MG63 (cell line): ENCODE data around the gene HMG20A. TPM values are rescaled to one million over a fixed set of nuclear protein-coding genes. Genes with fewer than 3 reads are reported as not detected.

Experiments
- DNase-seq: peaks from one replicate; pipeline ENCODE4 v3.0.0-alpha.2; 2020
- H3K27me3 ChIP-seq: fragments of 250-450 bp; sonication (Bioruptor Pico); 2 replicates; pipeline ENCODE4 v1.5.1; 2020; ENCODE audit warnings: mild to moderate bottlenecking, moderate library complexity
- H3K36me3 ChIP-seq: fragments of 250-450 bp; sonication (Bioruptor Pico); 2 replicates; pipeline ENCODE4 v1.5.1; 2020; ENCODE audit warnings: mild to moderate bottlenecking, moderate library complexity
- H3K4me3 ChIP-seq: fragments of 250-450 bp; sonication (Bioruptor Pico); 2 replicates; pipeline ENCODE4 v1.5.1; 2020; ENCODE audit warnings: mild to moderate bottlenecking, moderate library complexity
- H3K9me3 ChIP-seq: fragments of 250-450 bp; sonication (Bioruptor Pico); 2 replicates; pipeline ENCODE4 v1.5.1; 2020; ENCODE audit warnings: mild to moderate bottlenecking, moderate library complexity
- total RNA-seq: library from RNA; depleted of rRNA; stranded (reverse); fragments of >200 nt; shearing (Covaris generic); gene quantifications from 2 replicates; pipeline ENCODE4 v1.2.3, GENCODE V29; 2014; ENCODE audit warnings: low replicate concordance

HMG20A gene
- total RNA-seq, 1 experiment from 2014 or later: 6.8 TPM

- Histone ChIP-seq H3K4me3 (no peak overlapping the region), H3K36me3 (no peaks in the 10 kb centered on the region), H3K27me3 (no peaks in the 10 kb centered on the region), H3K9me3 (no peaks in the 10 kb centered on the region; the same call in 1 of the 2 replicates)
- peak; percentile 54 for DNase-seq
Measured at GRCh38 chr15:77497942-77498361, 77.3 kb downstream of the HMG20A start.

DNA sequence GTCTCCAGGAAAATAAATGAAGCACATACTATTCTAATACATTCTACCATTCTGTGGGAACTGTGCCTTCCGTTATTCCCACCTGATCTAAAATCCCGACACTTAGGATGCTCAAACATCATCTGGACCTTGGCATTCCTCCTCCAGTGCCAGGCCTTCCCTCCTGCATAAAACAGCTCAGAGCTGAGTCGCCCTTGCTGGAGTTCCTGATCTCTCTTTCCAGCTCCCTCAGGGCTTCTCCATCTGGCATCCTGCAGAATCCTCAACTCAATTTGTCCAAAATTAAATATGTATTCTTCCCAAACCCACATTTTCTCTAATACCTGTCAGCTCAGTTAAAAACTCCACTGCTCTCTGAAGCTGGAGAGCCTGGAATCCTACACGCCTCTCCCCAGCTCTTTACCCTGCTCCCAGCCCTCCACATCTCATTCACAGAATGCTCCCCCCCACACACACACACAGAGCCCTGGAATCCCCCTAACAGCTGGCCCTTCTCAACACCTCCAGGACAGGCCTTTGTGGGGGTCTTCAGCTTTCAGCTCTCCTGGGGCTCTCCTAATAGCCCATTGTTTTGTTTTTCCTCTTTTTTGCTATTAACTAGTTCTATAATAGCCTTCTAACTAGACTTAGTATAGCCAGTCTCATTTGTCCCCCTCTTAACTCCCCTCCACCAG is 78.5 kb downstream of the HMG20A start:
- DNase-seq: peak; percentile 69
- H3K36me3 ChIP-seq: no peaks in the 10 kb centered on the region
- H3K9me3 ChIP-seq: no peaks in the 10 kb centered on the region; the same call in 1 of the 2 replicates
- H3K27me3 ChIP-seq: no peaks in the 10 kb centered on the region
- no peak overlapping the region for H3K4me3 ChIP-seq

- Histone ChIP-seq H3K9me3 (no peaks in the 10 kb centered on the region; the same call in 1 of the 2 replicates), H3K27me3 (no peaks in the 10 kb centered on the region), H3K4me3 (no peak overlapping the region), H3K36me3 (no peaks in the 10 kb centered on the region)
- no peak for DNase-seq
Measured at GRCh38 chr15:77500989-77501388, 80.3 kb downstream of the HMG20A start.

- Histone ChIP-seq H3K27me3 (no peaks in the 10 kb centered on the region), H3K9me3 (no peaks in the 10 kb centered on the region; the same call in 1 of the 2 replicates), H3K4me3 (no peak overlapping the region), H3K36me3 (no peaks in the 10 kb centered on the region)
- DNase-seq: no peak
Measured at GRCh38 chr15:77502379-77503095, 81.8 kb downstream of the HMG20A start.

- DNase-seq: no peak
- Histone ChIP-seq H3K9me3 (no peaks in the 10 kb centered on the region; the same call in 1 of the 2 replicates), H3K4me3 (no peak overlapping the region), H3K36me3 (no peaks in the 10 kb centered on the region), H3K27me3 (no peaks in the 10 kb centered on the region)
Measured at GRCh38 chr15:77503240-77503639, 82.6 kb downstream of the HMG20A start.

DNA sequence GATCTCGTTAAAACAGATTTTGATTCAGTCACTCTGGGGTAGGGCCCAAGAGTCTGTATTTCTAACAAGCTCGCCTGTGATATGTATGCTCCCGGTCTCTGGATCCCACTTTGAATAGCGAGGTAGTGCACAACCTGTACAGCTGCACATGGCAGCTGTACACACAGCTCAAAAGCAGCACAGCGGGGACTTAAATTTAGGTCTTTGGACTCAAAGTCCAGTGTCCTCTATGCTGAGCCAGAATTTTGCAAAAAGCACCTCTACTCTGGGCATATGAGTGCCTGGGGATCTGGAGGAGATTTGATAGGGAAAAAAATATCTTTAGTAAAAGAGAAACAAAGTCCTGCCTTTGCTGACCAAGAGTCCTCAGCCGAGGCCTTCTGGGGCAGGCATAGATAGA is 83.1 kb downstream of the HMG20A start:
- Histone ChIP-seq H3K9me3 (no peaks in the 10 kb centered on the region; the same call in 1 of the 2 replicates), H3K36me3 (no peaks in the 10 kb centered on the region), H3K4me3 (no peak overlapping the region), H3K27me3 (no peaks in the 10 kb centered on the region)
- no peak for DNase-seq

- no peak overlapping the region for H3K4me3 ChIP-seq
- H3K9me3 ChIP-seq: no peaks in the 10 kb centered on the region; the same call in 1 of the 2 replicates
- no peak for DNase-seq
- H3K36me3 ChIP-seq: no peaks in the 10 kb centered on the region
- H3K27me3 ChIP-seq: no peaks in the 10 kb centered on the region
Measured at GRCh38 chr15:77504306-77504705, 83.6 kb downstream of the HMG20A start.

GRCh38 chr15:77504871-77505270 is 84.2 kb downstream of the HMG20A start:
- DNase-seq: no peak
- Histone ChIP-seq H3K4me3 (no peak overlapping the region), H3K36me3 (no peaks in the 10 kb centered on the region), H3K27me3 (no peaks in the 10 kb centered on the region), H3K9me3 (no peaks in the 10 kb centered on the region; the same call in 1 of the 2 replicates)

DNA sequence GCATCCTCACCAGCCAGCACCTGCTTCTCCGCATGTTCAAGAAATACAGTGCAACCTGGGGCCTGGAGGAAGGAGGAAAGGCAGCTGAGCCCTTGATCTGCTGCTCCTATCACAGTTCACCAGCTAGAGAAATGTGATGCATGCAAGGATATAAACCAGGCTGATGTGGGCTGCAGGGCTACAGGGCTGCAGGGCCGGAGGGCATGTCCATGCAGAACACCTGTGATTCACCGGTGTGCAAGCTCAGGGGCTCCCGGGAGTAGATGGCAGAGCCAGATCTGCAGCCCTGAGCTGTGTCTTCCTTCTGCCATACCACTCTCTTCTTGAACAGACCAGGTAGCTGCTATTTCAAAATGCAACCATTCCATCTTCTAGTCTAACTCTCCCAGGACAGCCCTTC is 84.9 kb downstream of the HMG20A start:
- no peaks in the 10 kb centered on the region for H3K36me3 ChIP-seq
- no peak overlapping the region for H3K4me3 ChIP-seq
- no peaks in the 10 kb centered on the region for H3K27me3 ChIP-seq
- no peaks in the 10 kb centered on the region; the same call in 1 of the 2 replicates for H3K9me3 ChIP-seq
- no peak for DNase-seq

DNA sequence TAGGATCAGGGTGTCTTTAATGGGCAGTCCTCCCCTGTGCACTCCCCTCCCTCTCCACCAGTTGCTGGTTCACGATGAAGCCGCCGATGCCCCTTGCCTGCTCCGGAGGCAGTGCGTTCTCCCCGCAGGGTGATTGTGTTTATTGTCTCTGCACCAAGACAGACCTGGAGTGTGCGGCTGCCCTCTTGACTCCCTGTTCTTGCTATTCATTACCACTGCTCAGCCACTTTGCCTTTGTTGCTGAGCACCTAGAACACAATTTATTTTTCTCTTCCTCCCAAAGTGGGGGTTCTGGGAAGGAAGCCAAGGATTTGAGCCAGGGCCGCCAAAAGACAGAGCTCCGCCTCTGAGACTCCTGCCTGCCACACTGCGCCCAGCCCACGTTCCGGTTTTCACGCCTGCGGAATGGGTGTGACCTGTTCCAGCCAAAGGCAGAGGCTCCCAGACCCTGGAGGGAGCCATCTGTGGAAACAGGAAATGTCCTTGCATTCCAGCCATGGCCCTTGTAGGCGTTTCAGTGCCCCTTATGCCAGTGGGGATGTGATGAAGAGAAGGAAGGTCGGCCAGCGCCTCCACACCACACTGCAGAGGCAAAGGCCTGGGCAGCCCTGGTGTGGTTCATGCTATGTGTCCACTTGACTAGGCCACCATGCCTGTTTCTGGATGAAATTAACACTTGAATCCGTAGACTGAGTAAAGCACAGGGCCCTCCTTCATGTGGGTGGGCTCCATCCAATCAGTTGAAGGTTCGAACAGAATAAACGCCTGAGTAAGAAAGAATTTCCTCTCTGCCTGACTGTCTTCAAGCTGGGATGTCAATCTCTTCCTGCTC is 85.8 kb downstream of the HMG20A start:
- H3K36me3 ChIP-seq: no peaks in the 10 kb centered on the region
- no peak overlapping the region for H3K4me3 ChIP-seq
- H3K27me3 ChIP-seq: no peaks in the 10 kb centered on the region
- H3K9me3 ChIP-seq: no peaks in the 10 kb centered on the region; the same call in none of the 2 replicates
- no peak for DNase-seq

DNA sequence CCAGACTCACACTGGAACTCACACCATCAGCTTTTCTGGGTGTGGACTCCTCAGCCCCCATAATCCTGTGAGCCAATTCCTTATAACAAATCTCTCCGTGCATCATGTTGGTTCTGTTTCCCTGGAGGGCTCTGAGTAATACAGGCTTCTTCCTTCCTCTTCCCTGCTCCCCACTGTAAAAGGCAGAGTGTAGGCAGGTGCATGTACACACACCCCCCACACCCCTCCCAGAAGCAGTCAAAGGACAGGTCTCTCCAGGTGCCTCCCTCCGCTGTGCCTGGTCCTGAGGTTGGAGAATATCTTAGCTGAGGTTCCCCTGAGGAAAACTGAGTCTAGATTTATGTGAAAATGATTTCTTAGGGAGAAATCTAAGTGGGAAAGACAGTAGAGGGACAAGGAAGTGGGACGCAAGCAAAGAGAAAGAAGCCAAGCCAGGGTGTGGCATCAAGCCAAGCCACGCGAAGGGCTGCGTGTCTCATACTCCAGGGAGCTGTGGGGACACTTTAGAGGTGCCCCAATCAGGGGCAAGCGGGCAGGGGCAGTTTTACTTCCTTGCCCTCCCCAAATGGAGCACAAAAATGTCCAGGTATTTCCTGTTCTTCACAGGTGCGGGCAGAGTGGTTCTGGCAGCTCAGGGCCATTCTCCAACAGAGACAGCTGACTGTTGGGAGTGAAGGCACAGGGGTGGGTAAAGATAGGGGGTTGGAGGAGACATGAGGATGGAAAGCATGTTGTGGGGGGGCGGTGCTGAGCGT is 86.6 kb downstream of the HMG20A start:
- no peak for DNase-seq
- no peaks in the 10 kb centered on the region for H3K27me3 ChIP-seq
- no peak overlapping the region for H3K4me3 ChIP-seq
- no peaks in the 10 kb centered on the region; the same call in none of the 2 replicates for H3K9me3 ChIP-seq
- H3K36me3 ChIP-seq: no peaks in the 10 kb centered on the region

- Histone ChIP-seq H3K27me3 (no peaks in the 10 kb centered on the region), H3K36me3 (no peaks in the 10 kb centered on the region), H3K4me3 (no peak overlapping the region), H3K9me3 (no peaks in the 10 kb centered on the region; the same call in 1 of the 2 replicates)
- peak; percentile 59 for DNase-seq
Measured at GRCh38 chr15:77507911-77508310, 87.2 kb downstream of the HMG20A start.

GRCh38 chr15:77508541-77509243 is 88.0 kb downstream of the HMG20A start:
- DNase-seq: peak; percentile 38
- Histone ChIP-seq H3K4me3 (no peak overlapping the region), H3K36me3 (no peaks in the 10 kb centered on the region), H3K27me3 (no peaks in the 10 kb centered on the region), H3K9me3 (no peaks in the 10 kb centered on the region; the same call in 1 of the 2 replicates)

DNA sequence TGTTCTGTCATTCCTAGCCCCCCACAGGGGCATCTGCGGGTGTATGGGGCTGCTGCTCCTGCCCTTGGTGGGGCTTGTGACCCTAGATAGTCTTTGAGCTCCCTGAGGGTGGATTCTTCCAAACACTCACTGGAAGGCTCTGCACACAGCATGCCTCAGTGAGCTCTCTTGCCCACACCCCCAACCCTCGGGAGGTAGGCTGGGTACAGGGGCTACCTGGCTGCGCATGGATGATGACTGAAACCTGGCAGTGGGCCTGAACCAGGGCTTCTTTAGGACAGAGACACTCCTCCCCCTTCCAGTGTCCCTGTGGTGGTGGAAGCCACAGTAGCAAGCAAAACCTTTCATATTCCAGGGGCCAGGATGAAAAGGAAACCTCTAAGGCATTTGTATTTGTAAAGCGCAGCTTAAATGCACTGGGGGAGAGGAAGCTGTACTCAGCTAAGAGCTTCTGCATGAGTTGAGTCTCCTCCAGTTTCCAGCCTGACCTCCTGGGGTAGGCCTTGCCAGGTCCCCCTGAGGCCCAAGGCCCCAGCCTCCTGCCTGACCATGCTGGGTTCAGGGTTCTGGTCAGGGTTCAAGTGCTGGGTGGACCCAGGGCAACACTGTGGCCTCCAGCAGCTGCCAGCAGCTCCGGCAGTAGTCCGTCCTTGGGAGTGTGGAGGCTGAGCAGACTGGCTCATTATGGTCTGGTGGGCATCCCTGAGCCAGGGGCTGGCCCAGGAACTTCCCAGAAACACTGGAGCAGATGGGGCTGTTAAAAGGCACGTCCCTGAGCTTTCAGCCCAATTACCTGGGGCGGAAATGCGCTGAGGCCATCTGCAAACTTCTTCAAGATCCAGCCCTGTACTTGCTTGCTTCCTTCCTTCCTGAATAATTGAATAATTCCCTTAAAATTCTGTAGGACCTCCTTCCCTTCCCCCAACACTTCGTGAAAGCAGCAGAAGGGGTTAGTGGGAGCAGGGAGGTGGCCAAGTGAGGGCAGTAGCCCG is 89.7 kb downstream of the HMG20A start:
- Histone ChIP-seq H3K36me3 (no peaks in the 10 kb centered on the region), H3K9me3 (no peaks in the 10 kb centered on the region; the same call in 1 of the 2 replicates), H3K27me3 (no peaks in the 10 kb centered on the region), H3K4me3 (no peak overlapping the region)
- no peak for DNase-seq

GRCh38 chr15:77511869-77512268 is 91.2 kb downstream of the HMG20A start:
- no peaks in the 10 kb centered on the region; the same call in 1 of the 2 replicates for H3K9me3 ChIP-seq
- DNase-seq: no peak
- H3K27me3 ChIP-seq: no peaks in the 10 kb centered on the region
- H3K36me3 ChIP-seq: no peaks in the 10 kb centered on the region
- no peak overlapping the region for H3K4me3 ChIP-seq
